HEK293T (cell line): ENCODE data around the gene ATXN7.

Experiments used
- CTCF ChIA-PET: fragments of 350-600 bp; formaldehyde crosslinking; extraction: SDS; loops from one replicate; lab custom pipeline; 2021; ENCODE audit warnings: antibody characterized with exemption, inconsistent platforms; lab: Yijun Ruan, JAX
- POLR2A ChIA-PET: fragments of 350-600 bp; formaldehyde crosslinking; extraction: SDS; loops from one replicate; lab custom pipeline; 2020; ENCODE audit warnings: antibody characterized with exemption, inconsistent platforms; lab: Yijun Ruan, JAX
- DNase-seq: peaks from one replicate; pipeline ENCODE4 v3.0.0; 2012; ENCODE audit warnings: mixed read lengths; ENCODE audit errors: extremely low spot score
- ARNT ChIP-seq: fragments of 450-650 bp; IDR thresholded peaks from 2 replicates; pipeline ENCODE4 v1.6.1; 2017; ENCODE audit warnings: mild to moderate bottlenecking
- BHLHE40 ChIP-seq: fragments of 450-650 bp; IDR thresholded peaks from 2 replicates; pipeline ENCODE4 v1.6.1; 2016; ENCODE audit warnings: mild to moderate bottlenecking, moderate library complexity, borderline replicate concordance
- CTBP1 ChIP-seq: fragments of 450-650 bp; IDR thresholded peaks from 2 replicates; pipeline ENCODE4 v1.6.1; 2016; ENCODE audit warnings: borderline replicate concordance
- ELF4 ChIP-seq: fragments of 450-650 bp; IDR thresholded peaks from 2 replicates; pipeline ENCODE4 v1.6.1; 2017; ENCODE audit warnings: antibody characterized with exemption
- FOXA1 ChIP-seq: fragments of 450-650 bp; IDR thresholded peaks from 2 replicates; pipeline ENCODE4 v1.6.1; 2016; ENCODE audit warnings: mild to moderate bottlenecking
- FOXK2 ChIP-seq: fragments of 450-650 bp; IDR thresholded peaks from 2 replicates; pipeline ENCODE4 v1.6.1; 2016; ENCODE audit warnings: mild to moderate bottlenecking
- FOXM1 ChIP-seq: fragments of 450-650 bp; IDR thresholded peaks from 2 replicates; pipeline ENCODE4 v1.6.1; 2017; ENCODE audit warnings: mild to moderate bottlenecking, borderline replicate concordance
- HDGF ChIP-seq: fragments of 450-650 bp; IDR thresholded peaks from 2 replicates; pipeline ENCODE4 v1.6.1; 2017; ENCODE audit warnings: antibody characterized with exemption, borderline replicate concordance
- L3MBTL2 ChIP-seq: fragments of 450-650 bp; conservative IDR thresholded peaks from 2 replicates; pipeline ENCODE4 v1.6.1; 2016; ENCODE audit warnings: mild to moderate bottlenecking
- LEF1 ChIP-seq: fragments of 450-650 bp; IDR thresholded peaks from 2 replicates; pipeline ENCODE4 v1.6.1; 2017; ENCODE audit warnings: mild to moderate bottlenecking, borderline replicate concordance
- NFRKB ChIP-seq: fragments of 450-650 bp; IDR thresholded peaks from 2 replicates; pipeline ENCODE4 v1.6.1; 2016; ENCODE audit warnings: mild to moderate bottlenecking, moderate library complexity
- PKNOX1 ChIP-seq: fragments of 450-650 bp; IDR thresholded peaks from 2 replicates; pipeline ENCODE4 v1.6.1; 2016
- SP1 ChIP-seq: fragments of 450-650 bp; IDR thresholded peaks from 2 replicates; pipeline ENCODE4 v1.6.1; 2017
- SUZ12 ChIP-seq: fragments of 450-650 bp; IDR thresholded peaks from 2 replicates; pipeline ENCODE4 v1.6.1; 2016; ENCODE audit warnings: mild to moderate bottlenecking
- TARDBP ChIP-seq: fragments of 450-650 bp; IDR thresholded peaks from 2 replicates; pipeline ENCODE4 v1.6.1; 2016
- ZNF384 ChIP-seq: fragments of 450-650 bp; IDR thresholded peaks from 2 replicates; pipeline ENCODE4 v1.6.1; 2016

Gene ATXN7

GRCh38 chr3:63975723-63976122 is 112.1 kb downstream of the ATXN7 start:
- TF ChIP-seq FOXM1 (no peak), PKNOX1 (peak; percentile 81), ELF4 (no peak)
- DNase-seq: no peak
- ChIA-PET POLR2A (no interaction called here), CTCF (no interaction called here)

- no peak for TF ChIP-seq L3MBTL2
- no peak for TF ChIP-seq FOXK2
- no peak for TF ChIP-seq ELF4
- TF ChIP-seq HDGF: no peak
- TF ChIP-seq FOXM1: no peak
- TF ChIP-seq ARNT: no peak
- CTCF ChIA-PET: no interaction called here
- DNase-seq: no peak
- POLR2A ChIA-PET: no interaction called here
Measured at GRCh38 chr3:63976161-63976871, 112.6 kb downstream of the ATXN7 start.

GRCh38 chr3:63976872-63977200 is 113.2 kb downstream of the ATXN7 start:
- CTCF ChIA-PET: no interaction called here
- no peak for DNase-seq
- TF ChIP-seq NFRKB (no peak), L3MBTL2 (no peak), FOXA1 (no peak)
- POLR2A ChIA-PET: no interaction called here

GRCh38 chr3:63977893-63978292 is 114.2 kb downstream of the ATXN7 start:
- ChIA-PET POLR2A (no interaction called here), CTCF (interaction anchor here (1.8 kb wide), 1 partner anchor 14 kb away, joined by 5 read pairs; no protein-coding TSS in a partner anchor)
- no peak for DNase-seq
- TF ChIP-seq FOXK2 (no peak), PKNOX1 (no peak), ZNF384 (no peak), ARNT (no peak), SUZ12 (no peak), FOXM1 (no peak), NFRKB (no peak), CTBP1 (no peak)

- TF ChIP-seq HDGF (no peak), ELF4 (no peak), NFRKB (no peak), ARNT (no peak), BHLHE40 (no peak), FOXA1 (no peak), L3MBTL2 (no peak), FOXM1 (no peak), PKNOX1 (no peak), TARDBP (no peak), FOXK2 (no peak), LEF1 (no peak), SUZ12 (no peak), ZNF384 (no peak), CTBP1 (no peak), SP1 (no peak)
- CTCF ChIA-PET: interaction anchor here (0.7 to 1.8 kb wide), 2 partner anchors 13 to 17 kb away, joined by 3 to 5 read pairs; no protein-coding TSS in a partner anchor
- POLR2A ChIA-PET: no interaction called here
- no peak for DNase-seq
Measured at GRCh38 chr3:63979093-63979885, 115.6 kb downstream of the ATXN7 start.

- POLR2A ChIA-PET: no interaction called here
- CTCF ChIA-PET: no interaction called here
- no peak for DNase-seq
- no peak for TF ChIP-seq L3MBTL2
- no peak for TF ChIP-seq TARDBP
- TF ChIP-seq ZNF384: no peak
- no peak for TF ChIP-seq LEF1
- no peak for TF ChIP-seq FOXK2
- TF ChIP-seq FOXM1: no peak
- no peak for TF ChIP-seq CTBP1
- TF ChIP-seq NFRKB: no peak
- TF ChIP-seq SP1: no peak
- no peak for TF ChIP-seq PKNOX1
- TF ChIP-seq FOXA1: no peak
- no peak for TF ChIP-seq BHLHE40
- no peak for TF ChIP-seq SUZ12
- no peak for TF ChIP-seq ARNT
- TF ChIP-seq ELF4: no peak
Measured at GRCh38 chr3:63980019-63980418, 116.4 kb downstream of the ATXN7 start.
